ENCODE data around the gene PCDH9. TPM values are rescaled to one million over a fixed set of nuclear protein-coding genes. Genes with fewer than 3 reads are reported as not detected.
"Not testable (repeated sequence)": the region's sequence is repeated elsewhere in the genome, so short reads cannot be mapped to it uniquely, and the experiment has no call there.

The PCDH9 gene
- polyA plus RNA-seq, 1 donor, result 1.8 TPM

DNA sequence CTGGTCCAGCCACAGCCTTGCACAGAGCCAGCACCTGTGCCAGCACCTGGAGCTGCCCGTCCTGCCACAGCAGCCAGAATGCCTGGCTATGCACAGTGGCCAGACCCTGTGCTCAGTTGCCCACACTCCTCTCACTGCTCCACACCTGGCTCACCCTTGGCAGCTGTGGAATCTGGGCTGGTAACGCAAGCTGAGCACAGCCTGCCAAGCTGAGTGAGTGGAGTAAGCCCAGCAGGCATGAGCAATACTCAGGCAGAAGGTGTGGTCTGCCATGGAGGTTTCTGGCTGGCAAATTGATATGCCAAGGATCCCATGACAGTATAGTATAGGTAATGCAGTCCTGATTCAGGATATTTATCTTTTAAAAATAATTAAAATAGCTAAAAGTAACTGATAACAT lies 122.2 kb downstream of the PCDH9 start:
- H3K9me3 ChIP-seq (ENCODE audit: control insufficient read depth, low read depth, low read length), result peaks cover 2% of the 10 kb centered on the region
- H3K27me3 ChIP-seq (ENCODE audit: control insufficient read depth, insufficient read depth, low read length), result no peaks in the 10 kb centered on the region
- no peak overlapping the region for H3K4me3 ChIP-seq (ENCODE audit: low read length)
- H3K36me3 ChIP-seq (ENCODE audit: control insufficient read depth, insufficient read depth, low read length), result no peaks in the 10 kb centered on the region
- H3K4me1 ChIP-seq (ENCODE audit: control insufficient read depth, insufficient read depth, low read length), result no peaks in the 10 kb centered on the region
- WGBS (ENCODE audit: insufficient coverage, low lambda C conversion rate), result no CpG with 5 or more reads among the region's 2 CpGs
- no peak overlapping the region for H3K27ac ChIP-seq (ENCODE audit: low read length)
- DNase-seq, result no peak

DNA sequence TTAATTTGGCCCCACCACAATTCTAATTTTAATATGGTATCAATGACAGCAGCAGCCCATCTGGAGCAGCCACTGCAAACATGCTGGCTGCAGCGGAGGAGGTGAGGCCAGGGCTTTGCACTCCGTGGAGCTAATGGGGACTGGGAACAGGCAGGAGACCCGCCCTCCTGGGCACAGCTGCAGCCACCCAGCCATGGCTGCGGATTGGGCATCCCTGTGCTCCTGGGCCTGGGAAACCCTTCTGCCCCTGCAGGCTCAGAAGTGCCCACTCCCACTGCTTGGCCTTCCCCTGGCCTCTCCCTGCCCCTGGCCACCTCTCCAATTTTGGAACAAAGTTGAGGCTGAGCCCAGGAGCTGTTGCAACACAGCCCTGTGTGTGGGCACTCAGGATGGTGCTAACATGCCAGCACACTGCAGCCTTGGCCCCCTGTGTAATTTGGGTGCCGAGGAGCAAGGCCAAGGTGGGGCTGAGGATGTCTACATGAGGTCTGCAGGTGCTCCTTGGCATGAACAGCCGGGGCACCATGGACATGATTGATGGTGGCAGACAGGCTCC lies 123.6 kb downstream of the PCDH9 start:
- H3K36me3 ChIP-seq (ENCODE audit: control insufficient read depth, insufficient read depth, low read length), result no peaks in the 10 kb centered on the region
- peaks cover 2% of the 10 kb centered on the region for H3K9me3 ChIP-seq (ENCODE audit: control insufficient read depth, low read depth, low read length)
- H3K4me1 ChIP-seq (ENCODE audit: control insufficient read depth, insufficient read depth, low read length), result no peaks in the 10 kb centered on the region
- H3K27ac ChIP-seq (ENCODE audit: low read length), result no peak overlapping the region
- H3K4me3 ChIP-seq (ENCODE audit: low read length), result no peak overlapping the region
- H3K27me3 ChIP-seq (ENCODE audit: control insufficient read depth, insufficient read depth, low read length), result no peaks in the 10 kb centered on the region
- DNase-seq, result no peak
- WGBS (ENCODE audit: insufficient coverage, low lambda C conversion rate), result no CpG with 5 or more reads among the region's 6 CpGs

DNA sequence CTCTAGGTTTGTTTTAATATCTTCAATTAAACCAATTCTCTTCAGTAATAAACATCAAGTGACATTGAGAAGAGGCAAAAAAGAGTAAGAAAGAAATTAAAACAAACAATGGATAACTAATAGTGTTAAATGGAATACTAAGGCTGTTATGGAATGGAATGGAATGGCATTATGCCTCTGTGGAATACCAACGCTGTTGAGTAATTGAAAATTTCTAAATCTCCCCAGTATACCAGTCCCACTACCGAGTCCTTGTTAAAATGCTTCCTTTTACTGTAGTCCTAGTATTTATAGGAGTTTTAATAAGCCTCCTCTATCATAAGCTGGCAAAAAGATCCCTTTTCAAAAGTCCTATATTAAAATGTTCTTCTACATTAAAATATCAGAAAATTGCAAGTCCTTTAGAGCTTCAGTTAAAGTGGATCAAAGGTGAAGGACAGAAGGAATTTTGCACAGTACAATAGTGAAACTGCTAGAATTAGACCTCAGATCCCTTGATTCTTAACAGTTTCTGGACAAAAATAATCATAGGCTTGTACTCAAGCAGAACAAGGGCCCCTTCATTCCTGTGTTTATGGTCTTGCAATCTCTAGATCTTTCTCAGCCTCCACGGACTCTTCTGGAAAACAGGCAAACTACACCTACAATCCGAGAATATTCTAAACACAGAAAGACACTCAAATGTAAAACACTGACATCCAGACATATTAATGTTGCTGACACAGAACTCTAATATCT lies 128.2 kb downstream of the PCDH9 start:
- Histone ChIP-seq H3K27me3 (ENCODE audit: control insufficient read depth, insufficient read depth, low read length) (no peaks in the 10 kb centered on the region), H3K4me1 (ENCODE audit: control insufficient read depth, insufficient read depth, low read length) (no peaks in the 10 kb centered on the region), H3K4me3 (ENCODE audit: low read length) (no peak overlapping the region), H3K27ac (ENCODE audit: low read length) (no peak overlapping the region), H3K36me3 (ENCODE audit: control insufficient read depth, insufficient read depth, low read length) (no peaks in the 10 kb centered on the region), H3K9me3 (ENCODE audit: control insufficient read depth, low read depth, low read length) (no peaks in the 10 kb centered on the region)
- 86% methylated on average over 2 of the region's 4 CpGs for WGBS (ENCODE audit: insufficient coverage, low lambda C conversion rate)
- DNase-seq, result no peak

DNA sequence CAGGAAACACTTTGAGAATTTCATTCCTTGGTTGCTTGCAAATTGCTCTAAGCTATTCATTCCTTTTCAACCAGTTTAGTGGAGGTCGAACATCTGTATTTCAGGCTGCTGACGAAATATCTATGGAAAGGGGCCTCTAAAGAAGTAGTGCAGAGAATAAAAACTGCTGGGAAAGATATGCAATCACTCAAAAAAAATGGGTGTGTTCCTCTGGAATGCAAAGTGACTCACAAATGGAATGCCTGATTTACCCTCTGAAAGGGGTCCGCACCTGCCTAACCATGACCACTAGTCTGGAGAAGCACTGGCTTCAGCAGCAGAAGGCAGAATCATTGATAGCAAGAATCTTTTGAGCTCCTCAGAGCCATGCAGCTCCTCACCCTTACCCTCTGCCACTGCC lies 129.4 kb downstream of the PCDH9 start:
- no peak overlapping the region for H3K27ac ChIP-seq (ENCODE audit: low read length)
- no peaks in the 10 kb centered on the region for H3K9me3 ChIP-seq (ENCODE audit: control insufficient read depth, low read depth, low read length)
- H3K27me3 ChIP-seq (ENCODE audit: control insufficient read depth, insufficient read depth, low read length), result no peaks in the 10 kb centered on the region
- no peak overlapping the region for H3K4me3 ChIP-seq (ENCODE audit: low read length)
- DNase-seq, result no peak
- WGBS (ENCODE audit: insufficient coverage, low lambda C conversion rate), result no CpG with 5 or more reads among the region's 3 CpGs
- H3K36me3 ChIP-seq (ENCODE audit: control insufficient read depth, insufficient read depth, low read length), result no peaks in the 10 kb centered on the region
- no peaks in the 10 kb centered on the region for H3K4me1 ChIP-seq (ENCODE audit: control insufficient read depth, insufficient read depth, low read length)

DNA sequence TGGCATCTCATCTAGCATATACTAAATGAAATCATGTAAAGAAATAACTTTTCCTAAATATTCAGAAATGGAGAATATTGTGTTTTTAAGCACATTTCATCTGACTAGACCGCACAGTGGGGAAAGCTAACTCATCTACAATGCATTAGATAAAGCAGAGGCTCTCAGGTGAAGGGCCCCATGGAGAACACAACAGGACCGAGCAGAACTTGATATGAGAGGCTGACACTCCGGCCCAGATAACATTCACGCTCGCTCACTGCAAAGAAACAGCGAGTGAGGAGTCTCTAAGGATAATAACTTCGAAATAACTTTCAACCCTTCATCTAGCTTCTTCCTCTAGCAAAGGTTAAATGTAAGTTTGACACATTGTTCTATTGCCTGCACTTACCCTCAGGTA lies 130.6 kb downstream of the PCDH9 start:
- H3K36me3 ChIP-seq (ENCODE audit: control insufficient read depth, insufficient read depth, low read length), result no peaks in the 10 kb centered on the region
- WGBS (ENCODE audit: insufficient coverage, low lambda C conversion rate), result 80% methylated on average over 1 of the region's 7 CpGs
- H3K27me3 ChIP-seq (ENCODE audit: control insufficient read depth, insufficient read depth, low read length), result no peaks in the 10 kb centered on the region
- no peak for DNase-seq
- no peak overlapping the region for H3K27ac ChIP-seq (ENCODE audit: low read length)
- no peak overlapping the region for H3K4me3 ChIP-seq (ENCODE audit: low read length)
- H3K4me1 ChIP-seq (ENCODE audit: control insufficient read depth, insufficient read depth, low read length), result no peaks in the 10 kb centered on the region
- no peaks in the 10 kb centered on the region for H3K9me3 ChIP-seq (ENCODE audit: control insufficient read depth, low read depth, low read length)

DNA sequence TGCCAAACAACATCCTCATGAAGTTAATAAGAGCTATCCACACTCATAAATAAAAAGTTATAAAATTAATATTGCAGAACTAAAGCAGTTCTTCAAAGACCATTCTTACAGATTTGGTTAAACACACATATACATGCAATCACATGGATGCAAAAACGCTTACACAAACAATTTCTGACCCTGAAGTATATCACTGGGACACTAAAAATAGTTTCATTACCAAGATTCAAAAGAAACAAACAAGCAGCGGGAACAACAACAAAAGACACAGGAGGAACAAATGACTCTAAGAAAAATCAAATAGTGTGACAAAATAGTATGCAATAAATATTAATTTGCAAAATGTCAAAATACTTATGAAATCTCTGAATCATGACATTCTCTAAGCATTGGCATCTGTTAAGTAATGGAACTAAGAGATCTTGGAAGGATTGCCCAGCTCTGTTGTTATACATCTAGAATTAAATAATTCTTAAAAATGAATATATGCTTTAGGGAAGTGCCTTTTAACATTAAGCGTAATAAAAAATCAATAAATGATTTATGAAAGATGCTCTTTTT lies 132.2 kb downstream of the PCDH9 start:
- no peak overlapping the region for H3K27ac ChIP-seq (ENCODE audit: low read length)
- WGBS (ENCODE audit: insufficient coverage, low lambda C conversion rate), result 89% methylated on average over 1 of the region's 3 CpGs
- DNase-seq, result no peak
- no peaks in the 10 kb centered on the region for H3K4me1 ChIP-seq (ENCODE audit: control insufficient read depth, insufficient read depth, low read length)
- no peak overlapping the region for H3K4me3 ChIP-seq (ENCODE audit: low read length)
- no peaks in the 10 kb centered on the region for H3K9me3 ChIP-seq (ENCODE audit: control insufficient read depth, low read depth, low read length)
- H3K27me3 ChIP-seq (ENCODE audit: control insufficient read depth, insufficient read depth, low read length), result no peaks in the 10 kb centered on the region
- no peaks in the 10 kb centered on the region for H3K36me3 ChIP-seq (ENCODE audit: control insufficient read depth, insufficient read depth, low read length)

DNA sequence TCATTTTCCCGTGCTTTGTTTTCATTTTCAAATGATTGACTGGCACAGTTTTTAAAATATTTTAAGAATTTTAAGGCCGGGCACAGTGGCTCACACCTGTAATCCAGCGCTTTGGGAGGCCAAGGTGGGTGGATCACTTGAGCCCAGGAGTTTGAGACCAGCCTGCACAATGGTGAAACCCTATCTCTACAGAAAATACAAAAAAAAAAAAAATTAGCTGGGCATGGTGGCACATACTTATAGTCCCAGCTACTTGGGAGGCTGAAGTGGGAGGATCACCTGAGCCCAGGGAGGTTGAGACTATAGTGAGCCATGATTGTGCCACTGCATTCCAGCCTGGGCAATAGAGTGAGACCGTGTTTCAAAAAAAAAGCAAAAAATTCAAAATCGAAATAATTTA lies 133.2 kb downstream of the PCDH9 start:
- H3K36me3 ChIP-seq (ENCODE audit: control insufficient read depth, insufficient read depth, low read length); H3K27me3 ChIP-seq (ENCODE audit: control insufficient read depth, insufficient read depth, low read length); H3K9me3 ChIP-seq (ENCODE audit: control insufficient read depth, low read depth, low read length); H3K27ac ChIP-seq (ENCODE audit: low read length); H3K4me1 ChIP-seq (ENCODE audit: control insufficient read depth, insufficient read depth, low read length); DNase-seq; H3K4me3 ChIP-seq (ENCODE audit: low read length): not testable (repeated sequence)
- WGBS (ENCODE audit: insufficient coverage, low lambda C conversion rate), result 83% methylated on average over 1 of the region's 5 CpGs

DNA sequence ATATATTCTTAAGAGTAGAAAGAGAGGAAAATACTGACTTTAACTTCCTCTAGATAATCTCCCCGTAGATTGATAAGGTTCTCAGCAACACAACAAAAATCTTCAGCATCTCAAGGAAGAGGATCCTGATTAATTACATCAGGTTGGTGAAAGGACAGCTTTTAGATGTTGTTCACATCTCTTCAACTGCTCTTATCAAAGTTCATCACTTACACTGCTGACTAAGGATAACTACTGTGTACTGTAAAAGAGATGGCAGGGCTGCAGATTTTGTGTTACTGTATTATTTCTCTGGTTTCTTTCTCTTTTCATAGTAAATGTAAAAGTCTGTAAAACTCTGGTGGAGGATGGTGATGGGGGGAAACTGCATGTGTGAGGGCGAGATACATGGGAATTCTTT lies 133.7 kb downstream of the PCDH9 start:
- Histone ChIP-seq H3K9me3 (ENCODE audit: control insufficient read depth, low read depth, low read length) (no peaks in the 10 kb centered on the region), H3K27me3 (ENCODE audit: control insufficient read depth, insufficient read depth, low read length) (no peaks in the 10 kb centered on the region), H3K4me1 (ENCODE audit: control insufficient read depth, insufficient read depth, low read length) (no peaks in the 10 kb centered on the region), H3K27ac (ENCODE audit: low read length) (no peak overlapping the region), H3K36me3 (ENCODE audit: control insufficient read depth, insufficient read depth, low read length) (no peaks in the 10 kb centered on the region), H3K4me3 (ENCODE audit: low read length) (no peak overlapping the region)
- no peak for DNase-seq
- 100% methylated on average over 1 of the region's 2 CpGs for WGBS (ENCODE audit: insufficient coverage, low lambda C conversion rate)

DNA sequence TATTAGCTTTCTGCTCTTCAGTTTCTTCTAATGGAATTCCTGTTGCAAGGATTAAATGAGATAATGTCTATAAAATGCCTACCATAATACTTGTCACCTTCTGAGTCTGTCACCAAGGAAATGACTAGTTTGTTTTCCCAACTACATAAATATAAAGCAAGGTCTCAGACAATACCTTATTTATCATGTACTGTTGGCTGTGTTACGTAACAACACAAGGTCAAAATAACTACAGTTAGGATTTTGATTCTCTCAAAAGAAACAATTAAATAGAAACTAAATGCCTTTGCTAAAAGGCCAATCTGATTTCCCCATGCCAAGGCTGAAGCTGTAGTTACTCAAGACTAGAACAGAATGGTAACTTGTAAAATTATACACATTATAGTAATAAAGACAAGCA lies 134.5 kb downstream of the PCDH9 start:
- no peaks in the 10 kb centered on the region for H3K9me3 ChIP-seq (ENCODE audit: control insufficient read depth, low read depth, low read length)
- DNase-seq, result no peak
- H3K27me3 ChIP-seq (ENCODE audit: control insufficient read depth, insufficient read depth, low read length), result no peaks in the 10 kb centered on the region
- no CpG with 5 or more reads among the region's 1 CpG for WGBS (ENCODE audit: insufficient coverage, low lambda C conversion rate)
- H3K4me3 ChIP-seq (ENCODE audit: low read length), result no peak overlapping the region
- H3K36me3 ChIP-seq (ENCODE audit: control insufficient read depth, insufficient read depth, low read length), result no peaks in the 10 kb centered on the region
- no peaks in the 10 kb centered on the region for H3K4me1 ChIP-seq (ENCODE audit: control insufficient read depth, insufficient read depth, low read length)
- no peak overlapping the region for H3K27ac ChIP-seq (ENCODE audit: low read length)

DNA sequence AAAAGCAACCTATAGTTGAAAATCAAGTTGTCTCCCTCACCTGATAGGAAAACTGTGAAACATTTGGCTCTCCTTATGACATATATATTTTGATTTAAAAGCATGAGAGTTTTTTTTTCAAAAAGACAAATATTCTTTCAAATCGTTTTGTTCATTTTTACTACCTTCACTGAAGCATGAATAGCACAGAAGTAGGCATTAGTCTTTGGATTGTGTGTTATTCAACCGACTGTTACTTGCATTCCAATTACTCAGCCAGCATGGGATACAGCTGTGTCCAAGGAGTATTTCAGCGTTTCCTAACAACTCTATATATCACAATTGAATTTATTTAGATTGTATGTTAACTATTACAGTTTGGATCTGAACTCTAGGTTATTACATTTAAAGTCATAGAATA lies 135.2 kb downstream of the PCDH9 start:
- Histone ChIP-seq H3K27me3 (ENCODE audit: control insufficient read depth, insufficient read depth, low read length) (no peaks in the 10 kb centered on the region), H3K4me3 (ENCODE audit: low read length) (no peak overlapping the region), H3K9me3 (ENCODE audit: control insufficient read depth, low read depth, low read length) (no peaks in the 10 kb centered on the region), H3K36me3 (ENCODE audit: control insufficient read depth, insufficient read depth, low read length) (no peaks in the 10 kb centered on the region), H3K27ac (ENCODE audit: low read length) (no peak overlapping the region), H3K4me1 (ENCODE audit: control insufficient read depth, insufficient read depth, low read length) (no peaks in the 10 kb centered on the region)
- WGBS (ENCODE audit: insufficient coverage, low lambda C conversion rate), result 60% methylated on average over 1 of the region's 3 CpGs
- DNase-seq, result no peak

DNA sequence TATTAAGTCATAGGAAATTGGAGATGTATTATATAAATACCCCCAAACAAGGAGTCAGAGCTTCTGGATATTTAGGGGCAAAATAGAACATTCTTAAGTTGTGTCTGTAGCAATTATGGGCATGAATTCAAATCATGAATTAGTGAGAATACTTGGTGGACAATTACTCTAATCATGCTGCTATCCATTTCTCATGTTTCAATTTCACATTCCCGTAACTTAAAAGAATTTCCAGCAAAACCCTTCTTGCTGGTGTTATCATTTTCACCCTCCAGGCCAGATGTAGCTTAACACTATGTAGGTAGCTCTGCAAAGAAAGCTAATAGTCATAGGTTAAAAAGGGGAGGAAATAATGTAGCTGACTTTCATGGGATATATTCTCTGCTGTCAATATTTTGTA lies 136.1 kb downstream of the PCDH9 start:
- H3K4me1 ChIP-seq (ENCODE audit: control insufficient read depth, insufficient read depth, low read length), result no peaks in the 10 kb centered on the region
- no peak overlapping the region for H3K4me3 ChIP-seq (ENCODE audit: low read length)
- WGBS (ENCODE audit: insufficient coverage, low lambda C conversion rate), result no CpG with 5 or more reads among the region's 1 CpG
- H3K27ac ChIP-seq (ENCODE audit: low read length), result no peak overlapping the region
- no peaks in the 10 kb centered on the region for H3K36me3 ChIP-seq (ENCODE audit: control insufficient read depth, insufficient read depth, low read length)
- no peaks in the 10 kb centered on the region for H3K27me3 ChIP-seq (ENCODE audit: control insufficient read depth, insufficient read depth, low read length)
- H3K9me3 ChIP-seq (ENCODE audit: control insufficient read depth, low read depth, low read length), result no peaks in the 10 kb centered on the region
- no peak for DNase-seq
